Hepatocyte (in vitro differentiated cells): Measurements from ENCODE around the gene TBCK. TPM values are rescaled to one million over a fixed set of nuclear protein-coding genes. Genes with fewer than 3 reads are reported as not detected.
A peak's percentile ranks its signal among the peaks of the same experiment; 100 is the strongest.

Experiments used
- DNase-seq: peaks from one replicate; pipeline ENCODE4 v3.0.0-alpha.2; 2016; ENCODE audit warnings: low spot score
- H2AFZ ChIP-seq: fragments of 200-600 bp; sonication (generic); 2 replicates; pipeline ENCODE4 v1.6.0; 2016; ENCODE audit warnings: antibody characterized with exemption, mild to moderate bottlenecking
- H3K27ac ChIP-seq: fragments of 200-600 bp; sonication (generic); 2 replicates; pipeline ENCODE4 v1.5.1; 2016; ENCODE audit warnings: mild to moderate bottlenecking
- H3K27me3 ChIP-seq: fragments of 200-600 bp; sonication (generic); 2 replicates; pipeline ENCODE4 v1.6.1; 2016
- H3K36me3 ChIP-seq: fragments of 200-600 bp; sonication (generic); replicated peaks from 2 replicates; pipeline ENCODE4 v1.5.1; 2016; ENCODE audit warnings: low read depth; ENCODE audit not compliant: insufficient read depth
- H3K4me1 ChIP-seq: fragments of 200-600 bp; sonication (generic); 2 replicates; pipeline ENCODE4 v1.5.1; 2016; ENCODE audit warnings: mild to moderate bottlenecking, moderate library complexity; ENCODE audit not compliant: insufficient read depth
- H3K4me2 ChIP-seq: fragments of 200-600 bp; sonication (generic); 2 replicates; pipeline ENCODE4 v1.6.0; 2016
- H3K4me3 ChIP-seq: fragments of 200-600 bp; sonication (generic); 2 replicates; pipeline ENCODE4 v1.5.1; 2016; ENCODE audit warnings: mild to moderate bottlenecking
- H3K79me2 ChIP-seq: fragments of 200-600 bp; sonication (generic); 2 replicates; pipeline ENCODE4 v1.6.0; 2017; ENCODE audit warnings: mild to moderate bottlenecking
- H3K9me2 ChIP-seq: fragments of 200-600 bp; sonication (generic); replicated peaks from 2 replicates; pipeline ENCODE4 v1.6.0; 2017; ENCODE audit warnings: mild to moderate bottlenecking; ENCODE audit not compliant: insufficient read depth
- H3K9me3 ChIP-seq: fragments of 200-600 bp; sonication (generic); 2 replicates; pipeline ENCODE4 v1.5.1; 2016; ENCODE audit warnings: low read depth, mild to moderate bottlenecking
- H4K20me1 ChIP-seq: fragments of 200-600 bp; sonication (generic); 2 replicates; pipeline ENCODE4 v1.6.0; 2016; ENCODE audit warnings: mild to moderate bottlenecking; ENCODE audit not compliant: insufficient read depth, poor library complexity, severe bottlenecking
- EZH2 ChIP-seq: fragments of 200-600 bp; sonication (generic); IDR thresholded peaks from 2 replicates; pipeline ENCODE4 v1.6.1; 2016; ENCODE audit warnings: antibody characterized with exemption, mild to moderate bottlenecking, borderline replicate concordance
- EZH2phosphoT487 ChIP-seq: fragments of 200-600 bp; sonication (generic); IDR thresholded peaks from one replicate; pipeline ENCODE4 v1.6.1; 2018; ENCODE audit warnings: antibody characterized with exemption, mild to moderate bottlenecking, low read depth, moderate library complexity; ENCODE audit not compliant: unreplicated experiment, severe bottlenecking
- WGBS: methylation state at CpG from one replicate; pipeline ENCODE4 v1.1.6; 2016; ENCODE audit warnings: low lambda C conversion rate; ENCODE audit errors: missing lambda C conversion rate; 5-methylcytosine and 5-hydroxymethylcytosine counted together
- polyA plus RNA-seq: library from polyadenylated mRNA; unstranded; fragments of >200 nt; fragmentation: Nextera tagmentation; extraction: Ambion mirVana; gene quantifications from 2 replicates; pipeline ENCODE4 v1.2.1, GENCODE V29; 2016
- total RNA-seq: library from RNA; depleted of rRNA; stranded (reverse); fragments of >200 nt; gene quantifications from 2 replicates; pipeline ENCODE4 v1.2.3, GENCODE V29; 2014
- TF ChIP-seq, protein P1 (sequence below): fragments of 200-600 bp; sonication (generic); IDR thresholded peaks from 2 replicates; pipeline ENCODE4 v1.5.1; 2016; ENCODE audit warnings: antibody characterized with exemption, mild to moderate bottlenecking; ENCODE audit not compliant: poor library complexity

Gene TBCK
- total and polyA plus RNA-seq, 2 experiments from 2014 or later = 19.8 to 49.7 TPM

DNA sequence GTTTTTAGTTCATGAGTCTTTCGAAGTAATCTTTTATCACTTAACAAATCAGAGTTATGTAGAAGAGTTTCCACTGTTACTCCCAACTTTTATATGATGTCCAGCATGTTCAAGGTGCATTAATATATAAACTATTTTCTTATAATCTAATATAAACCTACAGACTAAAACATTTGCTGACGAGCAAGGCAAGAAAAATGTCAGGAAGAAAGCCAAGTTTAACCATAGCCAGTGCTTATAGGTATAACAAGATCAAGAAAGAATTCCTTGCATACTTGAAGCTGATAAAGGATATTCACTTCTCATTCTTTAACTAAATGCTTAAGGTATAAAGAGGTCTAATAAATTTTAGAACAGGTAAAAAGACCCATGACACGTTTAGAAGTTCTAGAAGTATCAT lies 253.0 kb downstream of the TBCK start:
- WGBS = 53% methylated on average over 3 of the region's 3 CpGs
- Histone ChIP-seq H3K9me3 (no peaks in the 10 kb centered on the region), H3K27me3 (no peaks in the 10 kb centered on the region), H3K4me3 (no peak overlapping the region), H3K36me3 (no peaks in the 10 kb centered on the region), H3K4me1 (peaks cover 11% of the 10 kb centered on the region), H3K4me2 (peak overlapping the region; percentile 9), H3K9me2 (no peaks in the 10 kb centered on the region), H3K79me2 (no peaks in the 10 kb centered on the region), H3K27ac (peak overlapping the region; percentile 9), H4K20me1 (no peaks in the 10 kb centered on the region), H2AFZ (no peak overlapping the region)
- DNase-seq = no peak
- TF ChIP-seq EZH2 (no peak), EZH2phosphoT487 (no peak)
- TF ChIP-seq, protein P1, sequence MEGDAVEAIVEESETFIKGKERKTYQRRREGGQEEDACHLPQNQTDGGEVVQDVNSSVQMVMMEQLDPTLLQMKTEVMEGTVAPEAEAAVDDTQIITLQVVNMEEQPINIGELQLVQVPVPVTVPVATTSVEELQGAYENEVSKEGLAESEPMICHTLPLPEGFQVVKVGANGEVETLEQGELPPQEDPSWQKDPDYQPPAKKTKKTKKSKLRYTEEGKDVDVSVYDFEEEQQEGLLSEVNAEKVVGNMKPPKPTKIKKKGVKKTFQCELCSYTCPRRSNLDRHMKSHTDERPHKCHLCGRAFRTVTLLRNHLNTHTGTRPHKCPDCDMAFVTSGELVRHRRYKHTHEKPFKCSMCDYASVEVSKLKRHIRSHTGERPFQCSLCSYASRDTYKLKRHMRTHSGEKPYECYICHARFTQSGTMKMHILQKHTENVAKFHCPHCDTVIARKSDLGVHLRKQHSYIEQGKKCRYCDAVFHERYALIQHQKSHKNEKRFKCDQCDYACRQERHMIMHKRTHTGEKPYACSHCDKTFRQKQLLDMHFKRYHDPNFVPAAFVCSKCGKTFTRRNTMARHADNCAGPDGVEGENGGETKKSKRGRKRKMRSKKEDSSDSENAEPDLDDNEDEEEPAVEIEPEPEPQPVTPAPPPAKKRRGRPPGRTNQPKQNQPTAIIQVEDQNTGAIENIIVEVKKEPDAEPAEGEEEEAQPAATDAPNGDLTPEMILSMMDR = no peak

DNA sequence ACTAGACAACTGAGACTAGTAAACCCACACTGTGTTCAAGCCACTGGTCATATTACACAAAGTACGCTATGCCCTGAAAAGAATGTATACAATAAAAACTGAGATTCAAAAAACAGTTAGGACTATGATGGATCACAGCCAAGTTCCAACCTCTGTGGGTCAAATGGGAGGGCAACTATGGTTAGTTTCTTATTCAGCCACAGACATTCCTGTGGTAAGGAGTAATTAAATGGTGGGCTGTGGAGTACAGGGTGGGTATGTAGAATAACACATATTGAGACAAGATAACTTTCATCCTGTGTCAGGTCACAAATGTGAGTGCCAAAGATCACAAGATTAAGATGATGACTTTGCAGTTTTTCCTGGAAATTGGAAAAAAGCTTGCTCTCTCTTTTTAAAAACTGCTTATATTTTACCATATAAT lies 253.5 kb downstream of the TBCK start:
- Histone ChIP-seq H3K9me2 (no peaks in the 10 kb centered on the region), H2AFZ (no peak overlapping the region), H3K27ac (peak overlapping the region; percentile 9), H3K4me3 (no peak overlapping the region), H3K27me3 (no peaks in the 10 kb centered on the region), H3K9me3 (no peaks in the 10 kb centered on the region), H4K20me1 (no peaks in the 10 kb centered on the region), H3K4me1 (peaks cover 11% of the 10 kb centered on the region), H3K4me2 (peak overlapping the region; percentile 9), H3K36me3 (no peaks in the 10 kb centered on the region), H3K79me2 (no peaks in the 10 kb centered on the region)
- 52% methylated on average over 1 of the region's 1 CpG for WGBS
- no peak for DNase-seq
- TF ChIP-seq, protein P1 = no peak
- TF ChIP-seq EZH2phosphoT487 (no peak), EZH2 (no peak)

DNA sequence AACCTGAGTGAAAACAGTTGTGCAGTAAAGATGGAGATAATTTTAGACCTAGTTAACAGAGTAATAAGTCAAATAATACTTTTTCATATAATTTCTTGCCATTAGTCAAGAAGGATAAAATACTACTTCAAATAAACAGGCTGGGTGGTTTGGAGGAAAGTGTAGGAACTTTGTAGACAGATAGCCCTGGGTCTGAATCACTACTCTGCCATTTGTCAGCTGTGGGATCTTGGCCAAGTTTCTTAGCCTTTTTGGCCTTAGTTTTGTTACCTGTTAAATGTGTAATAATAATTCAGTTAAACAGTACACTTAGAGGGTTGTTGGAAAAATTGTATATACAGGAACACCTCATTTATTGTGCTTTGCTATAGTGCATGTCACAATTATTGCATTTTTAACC lies 257.1 kb downstream of the TBCK start:
- DNase-seq = no peak
- TF ChIP-seq EZH2phosphoT487 = no peak
- TF ChIP-seq EZH2 = no peak
- TF ChIP-seq, protein P1 = no peak
- Histone ChIP-seq H3K27ac (no peak overlapping the region), H2AFZ (no peak overlapping the region), H3K4me2 (no peak overlapping the region), H3K4me3 (no peak overlapping the region), H3K9me3 (no peaks in the 10 kb centered on the region), H3K79me2 (no peaks in the 10 kb centered on the region), H3K4me1 (peaks cover 11% of the 10 kb centered on the region), H3K9me2 (no peaks in the 10 kb centered on the region), H4K20me1 (no peaks in the 10 kb centered on the region), H3K27me3 (no peaks in the 10 kb centered on the region), H3K36me3 (no peaks in the 10 kb centered on the region)

DNA sequence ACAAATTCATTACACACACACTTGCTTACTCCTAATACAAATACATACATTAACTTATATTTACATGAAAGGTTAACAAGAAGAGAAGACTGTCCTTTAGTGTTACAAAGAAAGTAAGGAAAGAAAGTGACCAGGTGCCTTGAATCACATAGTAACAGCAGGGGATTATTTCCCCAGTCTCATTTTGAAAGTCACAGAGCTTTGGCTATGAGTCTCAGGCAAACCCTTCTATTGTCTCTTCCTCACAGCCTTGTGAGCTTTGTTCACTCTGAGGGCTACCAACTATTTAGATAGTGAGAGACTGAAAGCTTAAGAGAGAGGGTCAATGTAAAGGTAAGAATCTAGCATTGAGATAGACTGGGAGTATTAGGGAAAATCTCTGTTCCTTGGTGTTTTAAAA lies 259.1 kb downstream of the TBCK start:
- no peaks in the 10 kb centered on the region for H3K79me2 ChIP-seq
- no peak overlapping the region for H3K4me2 ChIP-seq
- no peaks in the 10 kb centered on the region for H3K36me3 ChIP-seq
- no peaks in the 10 kb centered on the region for H3K4me1 ChIP-seq
- no peaks in the 10 kb centered on the region for H3K9me3 ChIP-seq
- no peak overlapping the region for H3K27ac ChIP-seq
- H3K9me2 ChIP-seq = no peaks in the 10 kb centered on the region
- H2AFZ ChIP-seq = no peak overlapping the region
- no peak for TF ChIP-seq EZH2phosphoT487
- TF ChIP-seq EZH2 = no peak
- TF ChIP-seq, protein P1 = no peak
- H3K27me3 ChIP-seq = no peaks in the 10 kb centered on the region
- H4K20me1 ChIP-seq = no peaks in the 10 kb centered on the region
- no peak overlapping the region for H3K4me3 ChIP-seq
- no peak for DNase-seq
